ENCODE measurements around the gene CHCHD3.

CHCHD3 gene

GRCh38 chr7:133077394-133077793 lies 4.5 kb downstream of the CHCHD3 start:
- no peak for DNase-seq

DNA sequence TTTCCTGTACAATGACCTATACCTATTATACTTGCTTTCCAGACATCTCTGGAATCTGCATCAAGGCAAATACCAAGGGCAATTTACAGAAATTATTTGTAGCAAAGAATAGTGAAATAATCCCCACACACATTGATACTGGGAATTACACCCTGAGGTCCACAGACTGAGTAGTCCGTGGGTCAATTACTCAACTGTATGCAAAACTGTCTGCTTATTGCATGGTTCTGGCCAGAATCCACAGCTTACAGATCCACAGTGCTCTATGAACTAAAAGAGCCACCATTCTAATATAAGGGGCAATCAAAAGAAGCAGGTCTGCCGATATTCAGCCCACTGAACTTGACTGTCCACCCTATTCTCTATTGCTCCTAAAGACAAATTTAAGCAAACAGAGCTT lies 5.7 kb downstream of the CHCHD3 start:
- no peak for DNase-seq

- DNase-seq, result no peak
Measured at GRCh38 chr7:133071506-133071905, 10.4 kb downstream of the CHCHD3 start.

GRCh38 chr7:133070562-133070961 lies 11.3 kb downstream of the CHCHD3 start:
- DNase-seq, result no peak

GRCh38 chr7:133065301-133065700 lies 16.6 kb downstream of the CHCHD3 start:
- no peak for DNase-seq

- no peak for DNase-seq
Measured at GRCh38 chr7:133064082-133064820, 17.6 kb downstream of the CHCHD3 start.

DNA sequence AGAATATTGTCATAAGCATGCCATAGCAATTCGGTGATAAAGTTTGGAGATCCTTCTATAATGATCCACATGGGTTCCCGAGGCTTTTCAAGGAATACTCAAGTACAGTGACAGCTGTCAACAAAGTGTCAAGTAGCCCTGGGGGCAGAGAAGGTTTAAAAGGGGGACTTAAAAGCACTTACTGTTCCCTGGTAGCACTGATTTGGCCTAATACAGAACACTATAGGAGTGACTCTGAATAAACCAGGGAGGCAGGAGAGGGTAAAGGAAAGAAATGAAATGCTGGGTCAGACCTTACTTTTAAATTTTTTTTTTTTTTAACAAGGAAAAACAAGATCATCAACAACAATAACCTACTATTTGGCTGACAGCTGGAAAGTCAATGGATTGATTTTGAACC lies 20.1 kb downstream of the CHCHD3 start:
- no peak for DNase-seq

DNA sequence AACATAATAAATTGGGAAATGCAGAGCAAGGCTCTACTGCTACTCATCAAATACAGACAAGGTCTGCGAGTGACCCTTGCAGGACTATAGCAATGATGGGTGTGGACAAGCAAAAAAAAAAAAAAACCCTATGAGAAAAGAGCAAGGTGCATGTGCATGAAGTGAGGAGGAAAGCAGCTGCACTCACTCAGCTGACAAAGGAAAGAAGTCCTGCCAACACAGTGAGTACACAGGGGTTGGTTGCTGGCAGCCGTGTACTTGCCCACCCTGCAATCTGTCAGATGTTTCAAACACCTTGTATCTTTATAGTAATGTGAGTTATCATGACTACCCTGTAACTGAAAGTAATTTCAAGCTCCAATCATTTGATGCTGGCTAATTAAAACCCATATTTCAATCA lies 20.5 kb downstream of the CHCHD3 start:
- DNase-seq, result no peak

DNA sequence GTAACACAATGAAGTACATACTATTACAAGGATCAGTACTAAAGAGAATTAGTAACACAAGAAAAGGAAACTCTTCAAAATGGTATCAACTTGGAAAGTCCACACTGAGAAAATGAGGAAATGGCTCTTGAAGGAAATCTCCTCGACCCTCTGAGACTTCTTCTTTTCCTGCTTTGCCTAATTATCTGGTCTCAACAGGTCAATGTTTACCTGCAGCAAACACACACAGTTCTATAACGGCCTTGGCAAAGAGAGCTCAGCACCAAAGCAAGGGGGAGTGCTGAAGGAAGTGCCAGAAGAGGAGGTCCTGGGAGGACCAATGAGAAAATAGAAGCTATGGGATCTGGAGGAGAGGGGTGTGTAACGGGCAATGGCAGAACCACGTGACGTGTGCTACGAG lies 21.9 kb downstream of the CHCHD3 start:
- no peak for DNase-seq

DNA sequence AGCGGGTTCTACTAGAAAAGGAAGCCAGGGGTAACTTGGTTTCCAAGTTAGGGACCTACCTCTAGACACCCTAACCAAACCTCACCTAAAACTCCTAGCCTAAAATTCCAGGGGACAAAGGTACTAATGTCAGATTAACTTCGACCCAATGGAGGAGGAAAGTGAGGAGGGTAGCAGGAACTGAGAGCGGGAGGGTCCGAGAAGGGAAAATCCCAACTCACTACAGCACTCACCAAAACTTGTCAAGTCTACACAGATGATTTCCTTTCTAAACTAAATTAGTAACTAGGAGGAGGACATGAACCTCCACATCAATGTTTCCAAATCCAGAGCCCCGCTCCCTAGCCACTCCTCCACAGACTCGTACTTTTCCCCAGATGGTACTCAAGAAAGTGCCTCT lies 22.6 kb downstream of the CHCHD3 start:
- no peak for DNase-seq

DNA sequence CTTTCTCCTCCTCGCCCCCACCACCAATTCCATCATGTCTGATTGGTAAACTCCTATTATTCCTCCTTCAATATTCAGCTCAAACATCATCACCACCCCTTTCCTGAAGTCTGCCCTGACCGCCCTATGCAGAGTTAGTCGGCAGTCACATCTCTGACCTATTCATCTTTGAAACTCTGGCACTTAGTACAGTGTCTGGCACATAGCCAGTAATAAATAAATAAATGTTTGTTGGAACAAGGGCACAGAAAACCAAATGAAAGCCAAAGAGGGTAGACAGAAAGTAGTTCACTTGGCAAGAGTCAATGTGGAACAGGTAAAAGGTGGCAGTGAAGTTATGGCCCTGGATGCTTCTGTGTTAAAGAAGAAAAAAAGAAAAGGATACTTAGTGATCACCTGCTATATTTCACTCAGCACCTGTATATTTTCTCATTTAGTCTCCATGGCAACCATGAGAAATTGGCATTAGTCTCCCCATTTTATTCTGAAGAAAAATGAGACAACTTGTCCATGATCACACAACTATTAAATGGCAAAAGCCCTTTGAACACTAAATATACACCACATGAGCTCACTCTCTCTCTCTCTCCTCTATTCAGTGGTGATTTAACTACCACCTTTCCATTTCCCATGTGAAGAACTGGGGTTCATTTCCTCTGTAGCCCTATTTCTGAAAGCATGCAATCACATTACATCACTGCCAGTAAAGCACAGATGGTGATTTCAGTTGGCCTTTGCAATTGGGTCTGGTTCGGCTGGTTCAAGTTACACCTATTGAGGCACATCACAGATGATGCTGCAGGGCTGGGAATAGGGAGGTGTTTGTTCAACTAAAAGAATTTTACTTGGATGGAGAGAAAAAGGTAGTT lies 25.3 kb downstream of the CHCHD3 start:
- no peak for DNase-seq

DNA sequence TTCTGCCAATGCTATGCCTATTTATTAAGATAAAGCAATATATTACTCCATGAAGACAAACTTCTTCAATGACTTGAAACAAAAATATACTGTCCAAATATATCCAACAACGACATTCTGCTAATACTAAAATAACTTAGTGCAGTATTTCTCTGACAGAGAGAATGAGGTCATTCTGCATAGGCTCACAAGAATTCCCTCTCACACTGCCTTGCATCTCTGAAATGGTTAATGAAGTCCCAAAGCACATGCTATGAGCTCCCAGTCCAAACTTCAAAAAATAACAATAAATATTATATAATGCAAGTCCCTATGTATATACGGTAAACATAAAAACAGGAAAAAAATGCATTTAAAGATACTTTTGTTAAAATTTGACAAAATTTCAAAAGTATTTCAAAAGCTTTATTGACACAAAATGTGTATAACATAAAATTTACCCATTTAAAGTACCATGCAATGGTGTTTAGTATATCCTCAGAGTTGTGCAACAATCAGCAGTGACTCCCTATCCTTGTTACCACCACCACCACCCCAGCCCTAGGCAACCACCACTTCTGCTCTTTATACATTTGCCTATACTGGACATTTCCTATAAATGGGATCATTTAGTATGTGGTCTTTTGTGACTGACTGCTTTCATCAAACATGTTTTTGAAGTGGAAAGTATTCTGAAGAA lies 27.6 kb downstream of the CHCHD3 start:
- no peak for DNase-seq

DNA sequence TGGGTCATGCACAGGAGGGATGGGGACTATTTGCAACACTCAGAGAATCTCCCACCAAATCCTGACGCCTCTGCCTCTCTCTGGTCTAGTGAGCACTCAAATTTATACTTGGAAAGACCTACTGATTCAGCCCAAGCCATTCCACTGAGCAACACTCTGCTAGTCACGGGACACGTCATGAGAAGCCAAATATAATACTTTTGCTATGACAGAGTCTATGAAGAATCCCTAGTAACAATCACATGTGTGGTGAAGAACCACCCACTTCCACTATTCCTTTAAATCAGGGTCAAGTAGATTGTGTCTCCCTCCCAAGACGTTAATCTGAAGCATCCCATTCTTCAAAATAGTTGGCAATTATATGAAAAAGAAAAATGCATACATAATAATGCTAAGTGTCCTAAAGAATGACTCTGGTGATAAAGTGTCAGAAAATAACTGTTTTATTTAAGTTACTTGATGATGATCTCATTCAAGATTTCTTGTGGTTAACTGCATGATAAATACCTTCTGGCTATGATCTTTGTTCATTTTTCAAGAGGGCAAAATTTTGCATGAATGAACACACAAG lies 28.5 kb downstream of the CHCHD3 start:
- no peak for DNase-seq

DNA sequence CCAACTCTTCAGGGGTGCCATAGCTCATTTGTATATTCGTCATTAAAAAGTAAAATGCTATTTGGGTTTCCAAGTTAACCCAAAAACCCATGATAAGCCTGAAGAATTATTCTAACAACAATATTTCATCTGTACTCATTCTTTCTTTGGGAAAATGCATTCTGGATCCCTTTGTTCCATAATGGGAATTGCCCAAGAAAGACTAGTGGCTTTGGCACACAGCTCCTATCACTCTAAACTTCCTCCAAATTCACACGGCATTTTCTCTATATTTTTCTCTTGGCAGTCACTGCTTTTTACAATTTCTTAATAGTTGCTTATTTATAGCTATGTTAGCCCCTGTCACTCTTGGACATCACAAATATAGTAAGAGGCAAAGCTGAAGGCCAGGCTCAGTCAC lies 29.1 kb downstream of the CHCHD3 start:
- DNase-seq, result no peak

- DNase-seq, result no peak
Measured at GRCh38 chr7:133052401-133052756, 29.5 kb downstream of the CHCHD3 start.

DNA sequence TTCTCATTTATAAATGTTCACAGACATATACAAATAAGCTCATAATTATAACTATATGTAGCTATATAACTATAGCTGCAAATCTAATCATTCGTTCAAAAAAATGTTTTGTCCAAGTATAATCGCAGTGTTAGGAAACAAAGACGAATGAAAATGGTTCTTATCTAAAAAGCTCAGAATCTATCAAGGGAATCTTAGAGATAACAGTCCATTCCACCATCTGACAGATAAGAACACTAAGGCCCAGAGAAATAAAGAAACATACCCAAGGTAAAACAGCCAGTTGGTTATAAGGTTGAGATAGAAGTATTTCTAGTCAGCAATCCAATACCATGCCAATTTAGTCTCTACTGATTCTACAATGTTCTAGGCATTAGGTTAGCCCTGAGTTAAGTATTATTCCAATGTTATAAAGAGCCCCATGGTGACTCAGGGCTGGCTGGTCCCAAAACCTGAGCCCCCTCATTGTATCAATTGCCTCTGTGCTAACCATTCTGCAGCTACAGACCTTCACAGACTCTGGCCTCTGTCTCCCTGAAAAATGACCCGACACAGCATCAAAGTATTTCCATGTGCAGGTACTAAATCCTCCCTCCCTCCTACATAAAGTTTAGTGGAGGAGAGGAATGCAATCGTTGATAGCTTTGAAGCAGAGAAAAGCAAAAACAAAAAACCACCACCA lies 30.0 kb downstream of the CHCHD3 start:
- DNase-seq, result no peak

GRCh38 chr7:133051066-133051465 lies 30.8 kb downstream of the CHCHD3 start:
- DNase-seq, result no peak

DNA sequence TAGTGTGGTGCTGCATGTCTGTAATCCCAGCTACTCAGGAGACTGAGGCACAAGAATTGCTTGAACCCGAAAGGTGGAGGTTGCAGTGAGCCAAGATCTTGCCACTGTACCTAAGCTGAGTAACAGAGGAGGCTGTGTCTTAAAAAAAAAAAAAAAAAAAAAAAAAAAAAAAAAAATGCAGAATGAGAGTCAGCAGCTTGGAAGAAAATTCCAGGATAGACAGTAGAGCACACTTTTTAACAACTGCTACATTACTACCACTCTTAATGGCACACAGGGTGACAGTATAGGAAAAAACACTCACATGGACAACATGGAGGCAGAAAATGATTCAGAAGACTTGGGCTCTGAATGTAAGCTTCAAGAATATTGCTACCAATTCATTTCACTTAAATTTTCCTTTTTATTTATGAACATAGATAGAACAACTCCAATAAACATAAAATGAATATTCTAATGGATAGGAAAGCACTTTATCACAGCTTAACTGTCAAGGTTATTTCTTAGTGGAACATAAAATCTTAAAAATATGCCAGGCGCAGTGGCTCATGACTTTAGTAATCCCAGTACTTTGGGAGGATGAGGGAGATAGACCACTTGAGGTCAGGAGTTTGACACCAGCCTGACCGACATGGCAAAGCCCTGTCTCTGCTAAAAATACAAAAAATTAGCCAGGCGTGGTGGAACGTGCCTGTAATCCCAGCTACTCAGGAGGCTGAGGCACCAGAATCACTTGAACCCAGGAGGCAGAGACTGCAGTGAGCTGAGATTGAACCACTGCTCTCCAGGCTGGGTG lies 31.5 kb downstream of the CHCHD3 start:
- no peak for DNase-seq

- no peak for DNase-seq
Measured at GRCh38 chr7:133048589-133048988, 33.3 kb downstream of the CHCHD3 start.

GRCh38 chr7:133047321-133047720 lies 34.6 kb downstream of the CHCHD3 start:
- no peak for DNase-seq

- no peak for DNase-seq
Measured at GRCh38 chr7:133044722-133045473, 37.0 kb downstream of the CHCHD3 start.

Measured in activated T-cell treated with anti-CD3 and anti-CD28 coated beads, Interleukin-2, amount 50 U/mL, for 48 hours (primary cell).